Adrenal gland (tissue), 5 donors: ENCODE data around the gene POLE3.

Experiments
- POLR2A ChIP-seq, 2 donors: fragments of 450-650 bp; IDR thresholded peaks; one replicate each; pipeline ENCODE4 v1.6.1; 2017; ENCODE audit warnings: antibody characterized with exemption in 2 of 2, mild to moderate bottlenecking in 2 of 2, moderate library complexity in 1 of 2
- TF ChIP-seq, protein P1 (sequence below), 6 experiments: fragments of 450-650 bp in 4 of 6; fragments of 200-600 bp in 2 of 6; sonication (generic) in 1 of 6; IDR thresholded peaks; 1 replicate in 5 of 6; 2 replicates in 1 of 6; pipeline versions ENCODE4 v1.5.1 to v1.8.0; 2016 to 2021; ENCODE audit warnings: antibody characterized with exemption in 6 of 6, mild to moderate bottlenecking in 2 of 6, moderate library complexity in 1 of 6
- donor health status: DM: no; HTN: no; CAD: no.

DNA sequence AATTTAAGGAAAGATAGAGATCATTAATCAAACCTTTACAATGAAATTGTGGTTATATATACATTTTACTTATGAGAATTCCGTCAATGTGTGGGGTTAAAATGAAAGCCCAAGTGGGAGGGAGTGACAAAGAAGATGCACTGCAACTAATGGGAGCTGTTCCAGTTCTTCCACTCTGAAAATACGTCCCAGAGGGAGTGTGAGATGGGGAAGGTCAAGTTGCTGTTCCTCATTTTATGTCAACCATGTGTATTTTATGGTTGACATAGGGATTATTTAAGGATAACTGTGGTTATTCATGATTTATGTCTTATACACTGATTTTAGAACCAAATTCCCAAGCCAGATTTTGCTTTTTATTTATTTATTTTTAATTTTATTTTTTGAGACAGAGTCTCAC is 38.9 kb upstream of the POLE3 start:
- TF ChIP-seq, protein P1, sequence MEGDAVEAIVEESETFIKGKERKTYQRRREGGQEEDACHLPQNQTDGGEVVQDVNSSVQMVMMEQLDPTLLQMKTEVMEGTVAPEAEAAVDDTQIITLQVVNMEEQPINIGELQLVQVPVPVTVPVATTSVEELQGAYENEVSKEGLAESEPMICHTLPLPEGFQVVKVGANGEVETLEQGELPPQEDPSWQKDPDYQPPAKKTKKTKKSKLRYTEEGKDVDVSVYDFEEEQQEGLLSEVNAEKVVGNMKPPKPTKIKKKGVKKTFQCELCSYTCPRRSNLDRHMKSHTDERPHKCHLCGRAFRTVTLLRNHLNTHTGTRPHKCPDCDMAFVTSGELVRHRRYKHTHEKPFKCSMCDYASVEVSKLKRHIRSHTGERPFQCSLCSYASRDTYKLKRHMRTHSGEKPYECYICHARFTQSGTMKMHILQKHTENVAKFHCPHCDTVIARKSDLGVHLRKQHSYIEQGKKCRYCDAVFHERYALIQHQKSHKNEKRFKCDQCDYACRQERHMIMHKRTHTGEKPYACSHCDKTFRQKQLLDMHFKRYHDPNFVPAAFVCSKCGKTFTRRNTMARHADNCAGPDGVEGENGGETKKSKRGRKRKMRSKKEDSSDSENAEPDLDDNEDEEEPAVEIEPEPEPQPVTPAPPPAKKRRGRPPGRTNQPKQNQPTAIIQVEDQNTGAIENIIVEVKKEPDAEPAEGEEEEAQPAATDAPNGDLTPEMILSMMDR (IDR thresholded peaks at IDR 0.05) = no peak
- no peak for TF ChIP-seq POLR2A (IDR thresholded peaks at IDR 0.05)
